ENCODE measurements around the gene IPPK. TPM values are rescaled to one million over a fixed set of nuclear protein-coding genes. Genes with fewer than 3 reads are reported as not detected.
A peak's percentile ranks its signal among the peaks of the same experiment; 100 is the strongest.
"Not testable (repeated sequence)": the region's sequence is repeated elsewhere in the genome, so short reads cannot be mapped to it uniquely, and the experiment has no call there.

Gene IPPK
- total RNA-seq, 1 donor from 2014 or later, result 28.0 TPM

DNA sequence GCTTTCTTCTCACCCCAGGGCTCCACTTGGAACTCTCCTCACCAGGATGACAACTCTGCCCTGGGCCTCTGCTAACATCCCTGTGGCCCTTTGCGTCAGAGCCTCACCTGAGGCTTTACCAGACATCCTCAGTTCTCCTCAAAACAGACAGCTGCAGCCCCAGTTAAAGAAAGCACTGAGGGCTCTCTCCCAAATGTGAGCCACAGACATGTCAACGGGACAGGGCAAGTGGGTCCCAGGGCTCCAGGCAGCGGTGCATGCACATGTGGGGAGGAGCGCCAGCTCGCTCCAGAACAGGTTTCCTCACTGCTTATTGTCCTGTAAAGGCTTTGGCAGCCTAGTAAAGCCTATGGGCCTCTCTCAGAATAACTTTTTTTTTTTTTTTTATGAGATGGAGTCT is 37.3 kb downstream of the IPPK start:
- DNase-seq (ENCODE audit: low spot score in 2 of 2), result peak; percentile 4 to 52
- Histone ChIP-seq H3K4me1 (peaks cover 0 to 20% of the 10 kb centered on the region in 2 donors), H3K4me3 (no peak overlapping the region), H3K27me3 (no peaks in the 10 kb centered on the region), H3K9me3 (no peaks in the 10 kb centered on the region), H3K27ac (peak overlapping the region; percentile 54 to 66), H3K36me3 (peaks cover 12 to 39% of the 10 kb centered on the region in 2 donors)
- no peak for TF ChIP-seq CTCF (IDR thresholded peaks at IDR 0.05)
- intact Hi-C loops (cut with DNase I), result loop anchor here (5.0 kb wide), 2 partner anchors 40 to 190 kb away; no protein-coding TSS in a partner anchor

DNA sequence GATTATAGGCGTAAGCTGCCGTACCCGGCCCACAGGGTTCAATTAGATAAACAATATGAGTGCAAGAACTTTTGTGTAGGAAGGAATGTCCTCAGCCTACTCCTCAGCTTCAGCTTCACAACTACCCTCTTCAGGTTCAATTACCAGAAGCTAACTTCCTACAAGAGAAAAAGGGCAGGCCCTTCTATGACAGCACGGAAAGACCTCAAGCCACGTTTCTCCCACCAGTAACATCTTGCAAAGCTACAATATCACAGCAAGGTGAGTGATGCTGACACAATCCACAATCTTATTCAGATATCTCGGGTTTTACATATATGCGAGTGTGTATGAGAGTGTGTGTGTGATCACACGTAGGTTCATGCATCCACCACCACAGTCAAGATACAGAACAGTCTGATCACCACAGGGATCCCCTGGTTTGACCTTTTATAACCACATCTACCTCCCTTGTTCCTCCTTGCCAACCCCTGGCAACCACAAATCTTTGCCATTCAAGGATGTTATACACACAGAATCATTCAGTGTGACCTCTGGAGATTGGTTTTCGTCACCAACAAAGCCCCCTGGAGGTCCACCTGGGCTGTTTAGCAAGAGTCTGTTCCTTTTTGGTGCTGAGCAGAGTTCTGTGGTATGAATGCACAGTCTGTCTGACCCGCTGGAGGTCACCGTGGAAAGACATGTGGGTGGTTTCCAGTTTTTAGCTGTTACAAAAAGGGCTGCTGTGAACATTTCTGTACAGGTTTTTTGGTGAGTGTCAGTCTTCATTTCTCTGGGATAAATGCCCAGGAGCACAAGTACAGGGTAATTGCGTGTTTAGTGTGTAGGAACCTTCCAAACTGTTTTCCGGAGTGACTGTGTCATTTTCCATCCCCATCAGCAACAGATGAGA is 38.2 kb downstream of the IPPK start:
- Histone ChIP-seq H3K27me3 (no peaks in the 10 kb centered on the region), H3K36me3 (peaks cover 3 to 30% of the 10 kb centered on the region in 2 donors), H3K4me1 (peaks cover 0 to 20% of the 10 kb centered on the region in 2 donors), H3K27ac (peak overlapping the region; percentile 54 to 66), H3K9me3 (no peaks in the 10 kb centered on the region), H3K4me3 (no peak overlapping the region)
- intact Hi-C loops (cut with DNase I), result loop anchor here (5.0 kb wide), 2 partner anchors 39 to 189 kb away; no protein-coding TSS in a partner anchor
- no peak for TF ChIP-seq CTCF (IDR thresholded peaks at IDR 0.05)
- DNase-seq (ENCODE audit: low spot score in 2 of 2), result peak; percentile 2 to 59

GRCh38 chr9:92627651-92628050 is 42.3 kb downstream of the IPPK start:
- intact Hi-C loops (cut with DNase I), result no loop called here
- Histone ChIP-seq H3K36me3 (peaks cover 0 to 16% of the 10 kb centered on the region in 2 donors), H3K4me3 (no peak overlapping the region), H3K27me3 (no peaks in the 10 kb centered on the region), H3K27ac (no peak overlapping the region), H3K4me1 (peaks cover 0 to 11% of the 10 kb centered on the region in 2 donors), H3K9me3 (no peaks in the 10 kb centered on the region)
- no peak for DNase-seq (ENCODE audit: low spot score in 2 of 2)
- no peak for TF ChIP-seq CTCF (IDR thresholded peaks at IDR 0.05)

DNA sequence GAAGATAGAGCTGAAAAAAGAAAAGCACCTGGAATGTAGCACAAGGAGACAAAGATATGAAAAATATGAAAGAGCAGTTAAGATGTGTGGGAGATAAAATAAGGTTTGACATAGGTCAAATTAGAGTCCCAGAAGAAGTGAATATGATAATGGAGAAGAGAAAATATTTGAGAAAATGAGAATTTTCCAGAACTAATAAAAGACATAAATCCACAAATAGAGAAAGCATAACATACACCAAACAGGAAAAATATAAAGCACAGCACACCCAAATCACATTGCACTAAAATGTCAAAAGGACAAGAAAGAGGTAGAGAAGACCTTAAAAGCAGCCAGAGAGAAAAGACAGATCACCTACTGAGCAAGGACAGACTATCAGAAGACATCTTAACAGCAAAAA is 43.4 kb downstream of the IPPK start:
- intact Hi-C loops (cut with DNase I), result no loop called here
- Histone ChIP-seq H3K9me3 (no peaks in the 10 kb centered on the region), H3K4me3 (no peak overlapping the region), H3K27me3 (no peaks in the 10 kb centered on the region), H3K27ac (no peak overlapping the region), H3K4me1 (no peaks in the 10 kb centered on the region), H3K36me3 (peaks cover 0 to 16% of the 10 kb centered on the region in 2 donors)
- no peak for TF ChIP-seq CTCF (IDR thresholded peaks at IDR 0.05)
- no peak for DNase-seq (ENCODE audit: low spot score in 2 of 2)

- H3K27ac ChIP-seq; intact Hi-C loops (cut with DNase I); H3K27me3 ChIP-seq; H3K9me3 ChIP-seq; H3K4me3 ChIP-seq; DNase-seq (ENCODE audit: low spot score in 2 of 2); H3K4me1 ChIP-seq: not testable (repeated sequence)
- peaks cover 0 to 16% of the 10 kb centered on the region in 2 donors for H3K36me3 ChIP-seq
These were observed 46.0 kb downstream of the IPPK start for GRCh38 chr9:92623936-92624335.

- H3K4me1 ChIP-seq, result peaks cover 4 to 29% of the 10 kb centered on the region in 2 donors
- peak overlapping the region; percentile 39 to 77 for H3K27ac ChIP-seq
- H3K27me3 ChIP-seq, result no peaks in the 10 kb centered on the region
- H3K9me3 ChIP-seq, result no peaks in the 10 kb centered on the region
- intact Hi-C loops (cut with DNase I), result no loop called here
- peaks cover 0 to 12% of the 10 kb centered on the region in 2 donors for H3K36me3 ChIP-seq
- DNase-seq (ENCODE audit: low spot score in 2 of 2), result no peak
- TF ChIP-seq CTCF (IDR thresholded peaks at IDR 0.05), result no peak
- no peak overlapping the region for H3K4me3 ChIP-seq
These were observed 49.1 kb downstream of the IPPK start for GRCh38 chr9:92620845-92621244.
